Germinal center (tissue), 1 donor: ENCODE results near the gene FOXJ3.

Experiments used
- DNase-seq: peaks from one replicate; pipeline ENCODE4 v3.0.0; 2012; ENCODE audit warnings: mixed read lengths, low spot score

Gene FOXJ3

DNA sequence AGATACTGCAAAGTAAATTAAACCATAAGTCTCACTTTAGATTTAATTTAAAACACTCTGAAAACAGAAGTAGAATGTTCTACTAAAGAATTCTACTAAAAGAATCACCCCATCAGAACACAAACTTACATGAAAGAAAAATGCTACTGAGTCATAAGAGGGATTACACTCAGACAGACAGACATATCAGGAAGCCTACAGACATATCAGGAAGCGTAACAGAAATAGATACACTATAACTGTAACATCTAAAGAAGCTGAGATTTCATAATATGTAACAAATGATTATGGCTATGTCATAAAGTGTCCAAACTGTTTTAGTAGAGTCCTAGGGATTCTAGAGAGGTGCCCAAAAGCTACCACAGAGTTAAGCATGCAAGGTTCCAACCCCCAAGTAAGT lies 23.9 kb downstream of the FOXJ3 start:
- no peak for DNase-seq

DNA sequence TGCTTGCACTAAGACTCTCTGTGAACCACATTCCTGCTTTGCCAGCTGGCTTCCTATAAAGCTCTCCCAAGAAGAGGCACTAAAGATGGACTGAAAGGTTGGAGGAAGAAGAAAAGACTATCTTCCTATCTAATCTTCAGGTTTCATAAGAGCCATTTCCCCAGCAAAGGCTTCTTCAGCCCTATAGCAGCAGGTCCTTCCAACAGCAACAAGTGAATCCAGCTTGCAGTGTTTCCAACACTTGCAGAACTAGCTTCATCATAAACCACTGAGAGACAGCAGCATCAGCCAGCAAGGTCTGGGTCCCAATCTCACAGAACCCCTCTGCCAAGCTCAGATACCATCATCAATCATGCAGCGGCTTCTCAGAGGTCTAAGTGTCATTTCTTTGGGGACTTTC lies 28.1 kb downstream of the FOXJ3 start:
- no peak for DNase-seq

DNA sequence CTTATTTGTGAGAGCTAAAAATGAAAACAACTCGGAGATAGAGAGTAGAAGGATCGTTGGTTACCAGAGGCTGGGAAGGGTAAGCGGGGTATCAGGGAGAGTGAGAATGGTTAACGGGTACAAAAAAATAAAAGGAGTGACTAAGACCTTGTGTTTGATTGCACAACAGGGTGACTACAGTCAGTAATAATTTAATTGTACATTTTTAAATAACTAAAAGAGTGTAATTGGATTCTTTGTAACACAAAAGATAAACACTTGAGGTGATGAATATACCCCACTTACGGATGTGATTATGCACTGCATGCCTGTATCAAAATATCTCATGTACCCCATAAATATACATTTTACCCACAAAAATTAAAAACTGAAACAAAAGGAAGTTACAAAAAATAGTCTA lies 29.4 kb downstream of the FOXJ3 start:
- DNase-seq, result no peak

DNA sequence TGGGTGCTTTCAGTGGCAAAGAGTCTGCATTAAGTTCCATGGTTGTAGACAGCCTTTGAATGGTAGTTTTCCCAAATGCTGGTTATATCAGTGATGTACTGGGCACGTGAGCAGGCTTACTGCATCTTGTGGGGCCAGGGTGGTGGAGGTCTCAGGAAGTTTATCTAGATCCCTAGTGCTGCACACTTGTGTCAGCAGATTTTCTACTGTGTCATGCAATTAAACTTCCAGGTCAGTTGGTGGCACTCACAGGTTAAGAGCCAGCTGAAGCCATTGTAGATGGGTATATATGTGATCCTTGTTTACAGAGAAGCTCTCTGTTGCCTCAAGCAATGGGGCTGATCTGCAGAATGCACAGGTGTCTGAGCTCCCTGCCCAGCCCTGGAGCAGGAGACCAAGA lies 33.0 kb downstream of the FOXJ3 start:
- DNase-seq, result no peak

DNA sequence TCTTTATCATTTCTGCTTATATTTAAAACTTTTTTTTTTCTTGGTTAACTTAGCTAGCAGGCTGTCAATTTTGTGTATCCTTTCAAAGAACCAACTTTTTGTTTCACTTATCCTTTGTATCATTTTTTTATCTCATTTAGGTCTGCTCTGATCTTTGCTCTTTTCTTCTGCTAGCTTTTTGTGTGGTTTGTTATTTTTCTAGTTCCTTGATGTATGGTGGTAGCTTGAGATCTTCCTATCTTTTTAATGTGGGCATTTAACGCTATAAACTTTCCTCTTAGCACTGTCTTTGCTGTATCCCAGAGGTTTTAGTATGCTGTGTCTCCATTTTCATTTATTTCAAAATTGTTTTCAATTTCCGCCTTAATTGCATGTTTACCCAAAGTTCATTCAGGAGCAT lies 36.5 kb downstream of the FOXJ3 start:
- DNase-seq, result no peak

DNA sequence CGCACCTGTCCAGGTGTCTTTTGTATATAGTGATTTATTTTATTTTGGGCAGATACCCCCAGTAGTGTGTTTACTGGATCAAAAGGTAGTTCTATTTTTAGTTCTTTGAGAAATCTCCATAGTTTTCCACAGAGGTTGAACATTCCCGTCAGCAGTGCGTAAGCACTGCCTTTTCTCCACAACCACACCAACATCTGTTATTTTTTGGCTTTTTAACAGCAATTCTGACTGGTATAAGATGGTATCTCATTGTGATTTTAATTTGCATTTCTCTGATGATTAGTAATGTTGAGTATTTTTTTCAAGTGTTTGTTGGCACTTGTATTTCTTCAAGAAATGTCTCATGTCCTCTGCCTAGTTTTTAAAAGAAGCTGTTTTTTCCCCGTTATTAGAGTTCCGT lies 39.2 kb downstream of the FOXJ3 start:
- no peak for DNase-seq

DNA sequence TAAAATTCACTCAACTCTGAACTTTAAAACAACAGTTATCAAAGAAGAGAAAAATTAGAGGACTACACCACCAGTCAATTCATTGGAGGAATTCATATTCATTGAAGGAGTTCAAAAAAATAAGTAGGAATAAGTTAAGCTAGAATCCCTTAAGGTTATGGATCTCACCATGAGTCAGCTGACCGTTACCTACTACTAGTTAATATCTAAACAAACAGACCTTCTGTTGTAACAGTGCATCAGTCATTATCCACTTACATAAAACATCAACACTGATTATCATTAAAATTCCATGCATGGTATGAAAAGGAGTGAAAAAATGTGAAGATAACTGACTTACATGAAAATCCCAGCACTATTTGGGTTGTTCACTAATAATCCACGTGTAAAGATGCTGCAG lies 44.9 kb downstream of the FOXJ3 start:
- no peak for DNase-seq

DNA sequence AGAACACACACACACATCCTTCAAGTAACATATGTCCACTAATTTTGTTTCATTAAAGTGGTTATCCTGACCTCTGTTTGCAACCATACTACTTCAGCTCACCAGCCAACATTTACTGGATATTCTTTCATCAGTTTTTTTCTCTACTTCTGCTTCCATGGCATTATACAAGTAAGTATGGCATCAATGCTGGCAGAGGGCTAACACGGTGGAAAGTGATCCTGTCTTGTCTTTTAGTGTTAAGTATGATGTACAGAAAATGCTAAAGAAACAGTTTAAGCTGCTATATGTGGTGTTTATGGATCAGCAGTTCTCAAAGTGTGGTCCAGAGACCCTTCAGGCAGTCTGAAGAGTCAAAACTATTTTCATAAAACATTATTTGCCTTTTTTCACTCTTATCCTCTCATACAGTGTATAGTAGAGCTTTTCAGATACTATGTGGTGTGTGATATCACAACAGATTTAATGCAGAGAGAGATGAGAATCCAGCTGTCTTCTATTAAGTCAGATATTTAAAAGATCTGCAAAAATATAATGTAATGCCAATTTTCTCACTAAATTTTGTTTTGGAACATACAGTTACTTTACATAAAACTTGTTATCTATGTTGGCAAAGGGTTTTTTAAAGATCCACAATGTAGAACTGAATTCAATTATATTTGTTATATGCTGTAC lies 46.6 kb downstream of the FOXJ3 start:
- DNase-seq, result no peak

DNA sequence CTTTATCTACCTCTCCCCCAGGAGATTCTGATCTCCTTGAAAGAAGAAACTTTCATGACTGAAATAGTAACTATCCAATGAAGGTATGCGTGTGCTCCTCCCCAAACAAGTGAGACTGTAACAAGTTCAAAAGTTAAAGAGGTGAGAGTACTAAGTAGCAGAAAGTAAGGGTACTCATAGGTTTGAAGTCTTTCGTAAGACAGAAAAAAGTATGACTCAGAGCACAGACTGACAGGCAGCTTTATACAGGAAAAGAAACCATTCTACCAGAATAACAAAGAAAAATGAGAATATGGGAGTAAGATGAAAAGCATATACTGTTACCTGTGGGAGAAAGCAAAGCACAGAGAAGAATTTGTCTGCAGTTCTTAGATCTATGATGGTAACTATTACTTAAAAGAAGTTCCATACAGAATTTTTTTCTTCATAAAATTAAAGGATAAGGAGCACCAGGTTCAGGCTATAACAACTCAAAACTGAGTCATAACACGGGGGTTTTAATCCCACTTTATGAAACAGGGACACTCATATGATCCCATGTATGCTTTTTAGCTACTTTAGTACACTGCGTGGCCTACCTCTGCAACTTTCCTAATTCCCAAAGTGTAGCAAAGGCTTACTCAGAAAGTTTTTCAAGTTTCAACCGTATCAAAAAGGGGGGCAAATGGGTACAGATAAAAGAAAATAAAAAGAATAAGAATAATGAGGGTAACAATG lies 52.0 kb downstream of the FOXJ3 start:
- DNase-seq, result no peak

DNA sequence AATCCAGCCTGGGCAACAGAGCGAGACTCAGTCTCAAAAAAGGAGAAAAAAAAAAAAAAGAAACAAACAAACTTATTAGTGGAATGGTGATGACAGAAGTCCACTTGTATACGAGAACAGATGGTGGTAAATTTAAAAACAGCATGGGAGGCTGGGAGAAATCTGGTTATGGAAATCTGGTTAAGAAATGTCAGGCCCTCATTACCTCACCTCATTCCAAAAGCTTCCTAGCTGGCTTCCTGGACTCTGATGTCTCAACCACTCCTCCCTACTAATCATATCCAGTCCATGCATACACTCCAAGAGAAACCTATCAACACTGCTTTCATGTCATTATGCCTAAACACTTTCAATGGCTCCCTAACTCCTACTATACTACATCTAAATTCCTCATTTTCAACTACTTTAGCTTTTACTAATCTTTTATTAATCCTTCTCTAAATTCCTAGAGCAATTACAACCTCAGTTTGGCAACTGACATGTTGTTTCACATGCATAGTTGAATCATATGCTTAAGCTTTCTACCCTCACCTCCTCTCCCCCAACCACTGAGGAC lies 52.9 kb downstream of the FOXJ3 start:
- no peak for DNase-seq

DNA sequence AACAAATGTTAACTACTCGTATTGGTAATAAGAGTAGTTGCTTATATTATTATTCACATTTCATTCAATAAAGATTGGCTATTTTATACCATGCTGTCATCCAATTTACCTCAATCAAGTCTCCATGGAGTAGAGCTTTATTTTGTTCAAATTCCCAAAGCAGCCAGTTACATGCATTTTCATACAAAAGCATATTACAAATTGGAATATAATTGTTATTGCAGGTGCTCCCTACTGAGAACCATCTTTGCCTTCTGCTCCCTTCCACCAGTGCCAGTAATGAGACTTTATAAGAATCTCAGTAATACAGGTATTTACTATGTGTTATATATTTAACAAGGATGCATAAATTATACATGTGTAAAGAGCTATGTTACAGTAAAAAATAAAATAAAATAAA lies 54.2 kb downstream of the FOXJ3 start:
- no peak for DNase-seq

DNA sequence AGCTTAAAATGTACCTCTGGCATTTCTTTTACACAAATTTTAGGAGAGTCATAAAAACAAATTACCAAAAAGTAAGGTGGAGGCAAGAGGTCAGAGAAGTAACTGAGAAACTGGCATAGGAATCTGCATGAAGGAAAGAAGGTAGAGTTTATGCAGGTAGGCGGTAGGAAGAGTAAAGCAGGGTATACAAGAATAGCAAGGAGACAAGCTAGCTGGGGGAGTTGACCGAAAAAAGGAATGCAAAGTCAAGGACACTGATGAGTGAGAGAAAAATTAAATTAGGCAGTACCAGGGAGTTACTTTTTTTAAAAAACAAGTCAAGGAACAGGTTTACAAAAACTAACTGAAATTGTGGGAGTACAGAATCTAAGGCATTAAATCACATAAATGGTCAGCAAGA lies 56.0 kb downstream of the FOXJ3 start:
- no peak for DNase-seq

DNA sequence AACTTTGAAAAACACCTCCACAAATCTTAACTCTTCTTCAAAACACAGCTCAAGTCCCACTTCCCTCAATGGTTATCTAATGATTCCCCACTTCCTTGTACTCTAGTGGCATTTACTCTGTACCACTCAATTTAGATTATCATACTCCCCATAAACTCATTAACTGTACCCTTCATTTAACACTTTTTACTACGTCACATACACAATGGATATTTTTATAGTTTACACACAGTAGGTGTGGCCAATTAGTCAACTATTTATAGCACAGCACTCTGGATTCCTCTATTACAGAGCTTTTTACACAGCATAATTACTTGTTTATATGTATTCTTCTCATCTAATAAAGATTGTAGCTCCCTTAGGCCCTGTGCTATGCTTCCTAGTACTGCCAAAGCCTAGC lies 62.1 kb downstream of the FOXJ3 start:
- no peak for DNase-seq

DNA sequence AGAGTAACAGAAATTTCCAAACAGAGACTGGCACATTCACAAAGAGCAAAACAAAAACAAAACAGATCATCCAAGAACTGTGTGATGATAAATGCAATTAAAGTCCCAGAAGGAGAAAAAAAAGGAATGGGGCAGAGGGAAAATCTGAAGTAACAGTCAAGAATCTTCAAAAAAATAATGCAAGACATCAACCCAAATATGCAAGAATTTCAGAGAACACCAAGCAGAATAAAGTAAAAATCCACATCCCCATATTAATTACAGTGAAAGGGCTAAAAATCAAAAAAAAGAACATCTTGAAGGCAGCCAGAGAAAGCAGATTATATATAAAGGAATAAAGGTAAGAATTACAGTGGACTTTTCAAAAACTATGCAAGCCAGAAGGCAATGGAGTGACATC lies 67.1 kb downstream of the FOXJ3 start:
- DNase-seq, result no peak

DNA sequence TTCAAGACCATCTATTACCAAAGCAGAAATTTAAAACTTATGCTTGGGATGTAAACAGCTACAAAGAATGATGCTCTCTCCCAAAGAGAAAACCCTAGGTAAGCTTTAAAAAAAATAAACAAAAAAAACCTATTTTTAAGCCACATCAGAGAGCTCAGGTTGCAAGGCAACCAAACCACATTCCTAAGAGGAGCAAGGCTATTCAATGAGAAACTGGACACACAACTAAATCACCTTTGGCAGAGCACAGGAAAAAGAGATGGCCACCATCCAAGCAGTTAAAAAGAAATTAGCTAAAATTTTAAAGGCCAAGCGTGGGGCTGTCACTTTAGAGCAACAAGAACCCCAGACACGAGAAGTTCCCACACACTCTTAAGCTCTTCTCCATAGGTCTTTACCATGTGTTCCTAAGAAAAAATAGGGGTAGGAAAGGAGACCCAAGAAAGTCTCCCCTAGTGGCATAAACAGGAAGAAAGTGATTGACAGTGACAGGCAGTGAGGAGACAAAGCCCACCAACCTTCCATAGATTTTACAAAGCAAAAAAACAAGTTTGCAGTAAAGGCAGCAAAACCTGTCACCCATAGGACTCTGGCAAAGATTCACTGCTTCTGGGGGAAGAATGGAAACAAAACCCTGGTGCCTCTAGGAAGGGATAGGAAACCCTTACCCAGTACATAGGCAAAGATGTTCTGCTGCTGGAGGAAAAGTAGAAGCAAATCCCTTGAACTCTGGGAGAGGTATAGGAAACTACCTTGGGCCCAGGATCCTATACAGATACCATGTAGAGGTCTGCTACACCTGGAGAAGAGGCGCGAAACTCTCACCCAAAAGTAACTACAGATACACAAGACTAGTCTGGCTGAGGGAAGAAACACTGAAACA lies 68.5 kb downstream of the FOXJ3 start:
- no peak for DNase-seq

DNA sequence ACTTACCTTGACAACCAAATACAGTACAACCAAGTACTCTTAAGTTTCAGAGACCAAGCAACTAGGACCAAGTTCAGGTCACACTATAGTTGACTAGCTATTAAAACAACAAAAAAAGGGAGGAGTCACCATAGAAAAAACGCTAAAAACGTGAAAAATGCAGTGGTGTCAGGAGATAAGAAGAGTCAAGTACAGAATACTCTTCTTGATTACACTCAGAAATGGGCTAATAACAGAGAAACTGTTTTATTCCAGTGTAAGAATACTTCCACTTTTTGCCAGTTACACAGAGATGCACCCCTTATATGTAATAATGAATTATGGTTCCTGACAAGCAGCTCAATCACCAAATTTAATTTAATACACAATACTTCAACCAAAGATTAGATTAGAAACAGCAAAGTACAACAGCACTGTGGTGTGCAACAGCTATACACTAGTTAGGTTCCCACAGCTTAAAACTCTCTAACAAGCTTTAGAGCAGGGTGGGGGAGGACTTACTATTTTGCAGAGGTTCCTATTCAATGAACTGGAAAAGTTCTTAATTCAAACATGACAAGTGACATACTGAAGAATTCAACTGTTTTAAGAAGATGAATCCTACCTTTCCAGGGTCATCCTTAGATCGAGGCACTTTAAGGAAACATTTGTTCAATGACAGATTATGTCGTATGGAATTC lies 70.4 kb downstream of the FOXJ3 start:
- no peak for DNase-seq

DNA sequence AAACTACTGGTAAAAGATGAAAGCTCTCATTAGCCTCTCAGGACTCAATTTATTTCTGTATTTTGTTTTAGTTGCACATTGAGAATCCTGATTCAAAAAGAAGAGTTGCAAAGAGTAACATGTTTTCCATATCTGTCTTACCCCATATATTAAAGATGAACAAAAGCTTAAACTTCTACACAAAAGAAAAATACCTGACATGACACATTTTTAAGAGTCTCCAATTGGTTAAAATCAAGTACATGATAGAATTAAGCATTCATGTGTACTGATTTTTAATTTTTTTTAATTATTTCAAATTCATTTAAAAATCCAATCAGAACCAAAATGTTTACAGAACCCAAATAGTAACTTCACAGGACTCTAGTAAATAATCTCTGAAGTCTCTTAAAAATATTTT lies 72.0 kb downstream of the FOXJ3 start:
- no peak for DNase-seq

DNA sequence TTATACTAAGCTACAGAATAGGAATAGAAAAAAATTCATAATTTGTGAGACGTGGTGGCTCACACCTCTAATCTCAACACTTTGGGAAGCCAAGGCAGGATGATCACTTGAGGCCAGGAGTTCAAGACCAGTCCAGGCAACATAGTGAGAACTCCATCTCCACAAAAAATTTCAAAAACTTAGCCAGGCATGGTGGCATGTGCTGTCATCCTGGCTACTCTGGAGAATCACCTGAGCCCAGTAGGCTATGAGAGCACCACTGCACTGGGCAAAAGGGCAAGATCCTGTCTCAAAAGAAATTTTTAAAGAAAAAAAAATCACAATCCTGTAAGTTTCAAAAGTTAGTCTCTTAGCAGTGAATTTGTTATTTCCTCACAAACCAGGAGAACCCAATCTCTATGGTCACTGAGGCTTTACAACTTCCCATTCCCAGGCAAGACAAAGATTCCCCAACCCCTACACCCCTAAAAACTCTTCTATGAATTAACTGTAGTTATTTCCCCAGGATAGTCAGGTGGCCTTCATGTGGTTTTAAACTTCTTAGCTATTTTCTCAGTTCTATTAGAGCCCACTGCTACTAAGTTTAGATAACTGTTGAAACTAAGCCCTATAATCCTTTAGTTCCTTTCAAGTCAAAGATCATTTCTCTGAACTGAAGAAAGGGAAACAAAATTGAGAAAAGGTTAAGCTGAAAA lies 74.5 kb downstream of the FOXJ3 start:
- DNase-seq, result no peak

DNA sequence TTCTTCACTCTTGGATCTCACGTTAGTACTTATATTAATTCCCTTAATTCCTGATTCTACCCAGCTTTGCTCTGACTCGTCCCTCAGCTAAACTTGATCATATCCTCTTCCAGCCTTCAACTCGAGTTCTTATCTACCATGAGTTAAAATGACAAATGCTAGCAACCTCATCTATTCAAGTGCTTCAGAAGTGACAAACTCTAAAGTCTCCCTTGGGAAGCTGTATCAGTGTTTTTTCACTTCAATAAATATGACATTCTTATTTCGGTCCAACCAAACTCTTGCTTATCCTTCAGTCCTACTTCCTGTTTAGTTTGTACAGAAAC lies 75.3 kb downstream of the FOXJ3 start:
- no peak for DNase-seq

DNA sequence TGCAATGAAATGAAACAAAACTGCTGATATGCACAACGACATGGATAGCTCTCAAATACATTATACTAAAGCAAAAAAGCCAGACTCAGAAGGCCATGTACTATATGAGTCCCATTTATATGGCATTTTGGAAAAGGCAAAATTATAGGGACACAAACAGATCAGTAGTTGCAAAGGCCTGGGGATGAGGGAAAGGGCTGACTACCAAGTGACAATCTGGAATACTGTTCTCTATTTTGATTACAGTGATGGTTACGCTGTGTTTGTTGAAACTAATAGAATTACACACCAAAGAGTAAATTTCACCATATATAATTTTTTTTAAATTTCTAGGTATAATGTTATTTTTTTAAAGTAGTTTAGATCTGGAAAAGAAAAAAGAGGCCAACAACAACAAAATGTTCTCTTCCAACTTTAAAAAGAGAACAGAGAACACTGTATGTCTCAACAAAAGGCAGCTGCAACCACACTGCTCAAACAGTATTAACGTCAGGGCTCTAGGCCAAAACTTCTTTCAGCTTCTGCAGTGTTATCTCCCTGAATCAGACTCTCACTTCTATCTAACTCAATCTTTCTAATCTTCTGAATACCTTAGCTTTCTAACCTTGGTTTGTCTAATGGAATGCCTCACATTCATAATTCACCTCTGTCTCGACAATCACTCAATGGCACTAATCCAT lies 75.8 kb downstream of the FOXJ3 start:
- DNase-seq, result no peak

DNA sequence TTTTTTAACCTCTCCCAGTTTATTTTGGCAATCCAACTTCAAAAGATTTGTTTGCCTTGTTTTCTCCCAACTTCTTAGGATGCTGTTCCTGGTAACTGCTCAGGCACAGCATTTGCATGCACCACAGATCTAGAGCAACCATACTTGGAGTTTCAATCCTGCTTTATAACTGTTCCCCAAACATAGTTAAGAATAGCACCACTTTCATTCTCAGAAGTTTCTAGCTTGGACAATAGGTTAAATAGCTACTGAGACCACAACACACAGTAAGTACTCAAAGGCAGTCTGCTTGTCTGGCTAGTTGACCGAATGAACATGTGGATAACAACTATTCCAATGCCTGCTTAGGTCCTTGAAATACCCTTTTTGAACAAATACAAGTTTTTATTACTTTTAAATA lies 76.8 kb downstream of the FOXJ3 start:
- DNase-seq, result no peak
